K562 (cell line): ENCODE results near the gene TUBG2. TPM values are rescaled to one million over a fixed set of nuclear protein-coding genes. Genes with fewer than 3 reads are reported as not detected.

ENCODE experiments used
- ARID4B ChIP-seq: sonication (generic); formaldehyde crosslinking; IDR thresholded peaks from 2 replicates; pipeline ENCODE4 v1.8.0; 2022; ENCODE audit warnings: mild to moderate bottlenecking, missing genetic modification reagents
- CREB3 ChIP-seq: fragments of 450-650 bp; conservative IDR thresholded peaks from 2 replicates; pipeline ENCODE4 v1.6.1; 2016; ENCODE audit warnings: missing genetic modification characterization, low read depth, mild to moderate bottlenecking, missing compliant biosample characterization, moderate library complexity
- CXXC5 ChIP-seq: fragments of 250-450 bp; sonication (Bioruptor Pico); IDR thresholded peaks from 2 replicates; pipeline ENCODE4 v1.8.0; 2022; ENCODE audit warnings: inconsistent platforms, mild to moderate bottlenecking, moderate library complexity
- ETV1 ChIP-seq: fragments of 450-650 bp; conservative IDR thresholded peaks from 2 replicates; pipeline ENCODE4 v1.6.1; 2016; ENCODE audit warnings: missing genetic modification characterization, control low read depth, low read depth, missing compliant biosample characterization
- FOS ChIP-seq: IDR thresholded peaks from 3 replicates; pipeline ENCODE4 v1.6.1; 2011; ENCODE audit not compliant: insufficient read length; ENCODE audit errors: extremely low read depth
- HDAC8 ChIP-seq: fragments of 450-650 bp; IDR thresholded peaks from 2 replicates; pipeline ENCODE4 v1.6.1; 2016; ENCODE audit warnings: mild to moderate bottlenecking, missing genetic modification characterization, moderate library complexity, missing compliant biosample characterization
- KDM2B ChIP-seq: fragments of 250-450 bp; sonication (Bioruptor Pico); IDR thresholded peaks from 2 replicates; pipeline ENCODE4 v1.8.0; 2021; ENCODE audit warnings: mild to moderate bottlenecking, moderate library complexity
- NR1H2 ChIP-seq: sonication (generic); formaldehyde crosslinking; IDR thresholded peaks from 2 replicates; pipeline ENCODE4 v1.4.0; 2020; ENCODE audit warnings: mild to moderate bottlenecking, missing genetic modification reagents
- PCBP2 ChIP-seq: fragments of 200-400 bp; formaldehyde crosslinking; IDR thresholded peaks from 2 replicates; pipeline ENCODE4 v1.6.1; 2018; ENCODE audit warnings: low read length, low read depth, mild to moderate bottlenecking, moderate library complexity; ENCODE audit not compliant: poor library complexity, severe bottlenecking
- PKNOX1 ChIP-seq: fragments of 450-650 bp; IDR thresholded peaks from 2 replicates; pipeline ENCODE4 v1.6.1; 2016
- POLR2AphosphoS5 ChIP-seq: IDR thresholded peaks from 2 replicates; pipeline ENCODE4 v1.6.1; 2011; ENCODE audit warnings: mild to moderate bottlenecking, low read depth, low read length, moderate library complexity; ENCODE audit not compliant: control insufficient read depth, insufficient read depth
- RAD51 ChIP-seq: fragments of 450-650 bp; IDR thresholded peaks from 2 replicates; pipeline ENCODE4 v1.7.1; 2016; ENCODE audit warnings: low read depth, mild to moderate bottlenecking, borderline replicate concordance
- SNIP1 ChIP-seq: fragments of 450-650 bp; IDR thresholded peaks from 2 replicates; pipeline ENCODE4 v1.7.1; 2017; ENCODE audit warnings: low read depth, mild to moderate bottlenecking
- SRF ChIP-seq, 2 experiments: fragments of 250-450, 450-650 bp in 1 of 2; sonication (Bioruptor Pico) in 1 of 2; sonication (generic) in 1 of 2; formaldehyde crosslinking; IDR thresholded peaks; 2 replicates each; pipeline versions ENCODE4 v1.5.0 to v1.5.1; 2020 to 2022; ENCODE audit warnings: mild to moderate bottlenecking in 1 of 2, missing genetic modification reagents in 1 of 2
- TFE3 ChIP-seq: fragments of 450-650 bp; formaldehyde crosslinking; IDR thresholded peaks from 2 replicates; pipeline ENCODE4 v1.4.0; 2020; ENCODE audit warnings: mild to moderate bottlenecking, mixed read lengths
- ZNF224 ChIP-seq: sonication (generic); formaldehyde crosslinking; IDR thresholded peaks from 2 replicates; pipeline ENCODE4 v1.8.0; 2022; ENCODE audit warnings: mild to moderate bottlenecking, missing genetic modification reagents
- polyA plus RNA-seq, 8 experiments: library from polyadenylated mRNA; depleted of rRNA in 4 of 8; stranded (reverse) in 5 of 8; unstranded in 3 of 8; fragments of >200 nt; fragmentation: Nextera tagmentation in 2 of 8; fragmentation: Illumina TruSeq in 1 of 8; extraction: Ambion mirVana in 2 of 8; extraction: Trizol in 1 of 8; gene quantifications; 2 replicates each; pipeline versions ENCODE4 v1.2.1 to v1.2.3, GENCODE V29; 2011 to 2014; ENCODE audit warnings: inconsistent platforms in 1 of 8, missing spikeins in 1 of 8
- total RNA-seq, 7 experiments: library from RNA; depleted of rRNA in 6 of 7; stranded (reverse); fragments of >200 nt in 6 of 7; fragmentation: Illumina TruSeq in 2 of 7; extraction: Trizol in 2 of 7; gene quantifications; 2 replicates each; pipeline versions ENCODE4 v1.2.1 to v1.2.3, GENCODE V29; 2011 to 2021; ENCODE audit warnings: low replicate concordance in 1 of 7

Gene TUBG2
- total and polyA plus RNA-seq, 9 of the 15 experiments (the other 6 are each of a cell fraction or from before 2014, with no cell fraction given): 0.09 to 0.80 (median 0.24) TPM; not detected in 2

GRCh38 chr17:42677921-42678781 is 19.1 kb downstream of the TUBG2 start (continued):
- TF ChIP-seq CREB3 (tag): no peak
- 0 out of 2 replicates have a peak, but pooled peaks have one; percentile 28 for TF ChIP-seq ARID4B (CRISPR knock-in tag)
- TF ChIP-seq FOS: no peak
- no peak for TF ChIP-seq NR1H2
- TF ChIP-seq HDAC8 (tag): no peak
- no peak for TF ChIP-seq SNIP1
- TF ChIP-seq ZNF224 (CRISPR knock-in tag): no peak
- no peak for TF ChIP-seq SRF (CRISPR knock-in tag; IDR thresholded peaks at IDR 0.05)
- TF ChIP-seq POLR2AphosphoS5: peak; percentile 66; the same call in 1 of the 2 replicates
- TF ChIP-seq ETV1 (tag): peak; percentile 70; the same call in 1 of the 2 replicates
- TF ChIP-seq TFE3 (CRISPR knock-in tag): no peak
- TF ChIP-seq CXXC5 (CRISPR knock-in tag): peak; percentile 69
- TF ChIP-seq PKNOX1: peak; percentile 27; the same call in 1 of the 2 replicates
- TF ChIP-seq RAD51: no peak
- TF ChIP-seq PCBP2: no peak
- no peak for TF ChIP-seq KDM2B
